ENCODE data around the gene ACAD11.

Gene ACAD11

GRCh38 chr3:132535575-132536441, 123.8 kb downstream of the ACAD11 start:
- DNase-seq (ENCODE audit: low spot score): peak; percentile 53
- TF ChIP-seq CTCF (IDR thresholded peaks at IDR 0.05; ENCODE audit: extremely low read depth, missing control alignments): peak; percentile 29

GRCh38 chr3:132530624-132531023, 129.0 kb downstream of the ACAD11 start:
- no peak for TF ChIP-seq CTCF (IDR thresholded peaks at IDR 0.05; ENCODE audit: extremely low read depth, missing control alignments)
- DNase-seq (ENCODE audit: low spot score): no peak

- TF ChIP-seq CTCF (IDR thresholded peaks at IDR 0.05; ENCODE audit: extremely low read depth, missing control alignments): no peak
These were observed 137.3 kb downstream of the ACAD11 start for GRCh38 chr3:132522353-132522752.

GRCh38 chr3:132521901-132522300, 137.7 kb downstream of the ACAD11 start:
- TF ChIP-seq CTCF (IDR thresholded peaks at IDR 0.05; ENCODE audit: extremely low read depth, missing control alignments): no peak
- DNase-seq (ENCODE audit: low spot score): no peak

More at GRCh38 chr3:132522353-132522752, 137.3 kb downstream of the ACAD11 start:
- peak; percentile 20 for DNase-seq (ENCODE audit: low spot score)

GRCh38 chr3:132519914-132520313, 139.7 kb downstream of the ACAD11 start:
- no peak for DNase-seq (ENCODE audit: low spot score)
- no peak for TF ChIP-seq CTCF (IDR thresholded peaks at IDR 0.05; ENCODE audit: extremely low read depth, missing control alignments)

GRCh38 chr3:132517311-132517710, 142.3 kb downstream of the ACAD11 start:
- DNase-seq (ENCODE audit: low spot score): no peak
- TF ChIP-seq CTCF (IDR thresholded peaks at IDR 0.05; ENCODE audit: extremely low read depth, missing control alignments): no peak

- TF ChIP-seq CTCF (IDR thresholded peaks at IDR 0.05; ENCODE audit: extremely low read depth, missing control alignments): no peak
These were observed 146.6 kb downstream of the ACAD11 start for GRCh38 chr3:132513057-132513456.

More at GRCh38 chr3:132513057-132513456, 146.6 kb downstream of the ACAD11 start:
- no peak for DNase-seq (ENCODE audit: low spot score)
